ENCODE results near the gene NPAT.

- TF ChIP-seq POLR2A (IDR thresholded peaks at IDR 0.05) (no peak), CTCF (IDR thresholded peaks at IDR 0.05) (no peak), POLR2AphosphoS5 (IDR thresholded peaks at IDR 0.05) (no peak), EP300 (IDR thresholded peaks at IDR 0.05) (no peak)
Measured at GRCh38 chr11:108221371-108221770, 1.1 kb downstream of the NPAT start.

Data from suprapubic skin (tissue), 4 donors.